HepG2 (cell line): ENCODE measurements around the gene IL6ST. TPM values are rescaled to one million over a fixed set of nuclear protein-coding genes. Genes with fewer than 3 reads are reported as not detected.

ENCODE experiments used
- CBX2 ChIP-seq, 2 experiments: fragments of 200-600 bp in 1 of 2; sonication (generic); formaldehyde crosslinking in 1 of 2; IDR thresholded peaks; 2 replicates each; pipeline versions ENCODE4 v1.7.0 to v1.8.1; 2018 to 2022; ENCODE audit warnings: low read depth in 2 of 2, low read length in 1 of 2, mild to moderate bottlenecking in 1 of 2, missing genetic modification reagents in 1 of 2
- DPF2 ChIP-seq: sonication (generic); formaldehyde crosslinking; IDR thresholded peaks from 2 replicates; pipeline ENCODE4 v1.4.0; 2020; ENCODE audit warnings: mild to moderate bottlenecking, low read depth, missing genetic modification reagents, borderline replicate concordance
- E2F1 ChIP-seq: sonication (generic); formaldehyde crosslinking; IDR thresholded peaks from 2 replicates; pipeline ENCODE4 v1.5.0; 2020; ENCODE audit warnings: missing genetic modification reagents
- NCOR1 ChIP-seq: fragments of 200-600 bp; sonication (generic); IDR thresholded peaks from 2 replicates; pipeline ENCODE4 v1.7.0; 2017; ENCODE audit warnings: antibody characterized with exemption, low read length, borderline replicate concordance
- NFYC ChIP-seq: IDR thresholded peaks from 2 replicates; pipeline ENCODE4 v1.6.1; 2016; ENCODE audit warnings: missing genetic modification reagents, missing compliant biosample characterization
- RARG ChIP-seq: sonication (generic); formaldehyde crosslinking; IDR thresholded peaks from 2 replicates; pipeline ENCODE4 v1.4.0; 2020; ENCODE audit warnings: low read depth, mild to moderate bottlenecking, missing genetic modification reagents
- SAP130 ChIP-seq: IDR thresholded peaks from 2 replicates; pipeline ENCODE4 v1.6.1; 2016; ENCODE audit warnings: low read depth
- SP4 ChIP-seq: sonication (generic); formaldehyde crosslinking; IDR thresholded peaks from 2 replicates; pipeline ENCODE4 v1.8.1; 2023; ENCODE audit warnings: mild to moderate bottlenecking, missing genetic modification reagents
- TBX2 ChIP-seq: sonication (generic); formaldehyde crosslinking; IDR thresholded peaks from 2 replicates; pipeline ENCODE4 v1.5.0; 2020; ENCODE audit warnings: missing genetic modification reagents, mild to moderate bottlenecking, borderline replicate concordance
- TRIM24 ChIP-seq: sonication (generic); formaldehyde crosslinking; IDR thresholded peaks from 2 replicates; pipeline ENCODE4 v1.8.0; 2022; ENCODE audit warnings: mild to moderate bottlenecking, missing genetic modification reagents
- ZBTB21 ChIP-seq: sonication (generic); formaldehyde crosslinking; IDR thresholded peaks from 2 replicates; pipeline ENCODE4 v1.4.0; 2020; ENCODE audit warnings: missing genetic modification reagents
- ZBTB3 ChIP-seq: sonication (generic); formaldehyde crosslinking; IDR thresholded peaks from 2 replicates; pipeline ENCODE4 v1.4.0; 2020; ENCODE audit warnings: low read depth, mild to moderate bottlenecking, moderate library complexity, missing genetic modification reagents, borderline replicate concordance
- ZNF160 ChIP-seq: sonication (generic); formaldehyde crosslinking; IDR thresholded peaks from 2 replicates; pipeline ENCODE4 v1.8.0; 2022; ENCODE audit warnings: mild to moderate bottlenecking, inconsistent platforms, missing genetic modification reagents
- ZNF180 ChIP-seq: sonication (generic); formaldehyde crosslinking; IDR thresholded peaks from 2 replicates; pipeline ENCODE4 v1.4.0; 2020; ENCODE audit warnings: low read depth, missing genetic modification reagents, borderline replicate concordance
- ZNF205 ChIP-seq: IDR thresholded peaks from 2 replicates; pipeline ENCODE4 v1.6.1; 2018; ENCODE audit warnings: missing biosample characterization, missing genetic modification reagents
- ZNF256 ChIP-seq: sonication (generic); formaldehyde crosslinking; conservative IDR thresholded peaks from 2 replicates; pipeline ENCODE4 v1.4.0; 2020; ENCODE audit warnings: missing genetic modification reagents
- ZNF317 ChIP-seq: sonication (generic); formaldehyde crosslinking; IDR thresholded peaks from 2 replicates; pipeline ENCODE4 v1.5.0; 2020; ENCODE audit warnings: mild to moderate bottlenecking, missing genetic modification reagents
- ZNF737 ChIP-seq: sonication (generic); formaldehyde crosslinking; IDR thresholded peaks from 2 replicates; pipeline ENCODE4 v1.5.0; 2020; ENCODE audit warnings: missing genetic modification reagents, mild to moderate bottlenecking, borderline replicate concordance
- ZNF773 ChIP-seq: sonication (generic); formaldehyde crosslinking; IDR thresholded peaks from 2 replicates; pipeline ENCODE4 v1.4.0; 2020; ENCODE audit warnings: missing genetic modification reagents, borderline replicate concordance
- ZNF777 ChIP-seq: sonication (generic); formaldehyde crosslinking; IDR thresholded peaks from 2 replicates; pipeline ENCODE4 v1.4.0; 2020; ENCODE audit warnings: missing genetic modification reagents
- ZNF883 ChIP-seq: sonication (generic); formaldehyde crosslinking; IDR thresholded peaks from 2 replicates; pipeline ENCODE4 v1.5.1; 2020; ENCODE audit warnings: mild to moderate bottlenecking, missing genetic modification reagents; ENCODE audit errors: not compliant biosample characterization
- ZSCAN12 ChIP-seq: sonication (generic); formaldehyde crosslinking; IDR thresholded peaks from 2 replicates; pipeline ENCODE4 v1.9.0; 2021; ENCODE audit warnings: mild to moderate bottlenecking, missing genetic modification reagents
- polyA plus RNA-seq, 8 experiments: library from polyadenylated mRNA; depleted of rRNA in 3 of 8; stranded (reverse) in 7 of 8; unstranded in 1 of 8; fragments of >200 nt; fragmentation: Illumina TruSeq in 4 of 8; extraction: Trizol in 4 of 8; gene quantifications; 2 replicates each; pipeline versions ENCODE4 v1.2.1 to v1.2.3, GENCODE V29; 2011 to 2016; ENCODE audit warnings: low read depth in 4 of 8, missing spikeins in 1 of 8, mixed read lengths in 1 of 8; ENCODE audit not compliant: insufficient read depth in 1 of 8
- total RNA-seq, 5 experiments: library from RNA; depleted of rRNA; stranded (reverse); fragments of >200 nt; fragmentation: Illumina TruSeq; extraction: Trizol; gene quantifications; 2 replicates each; pipeline ENCODE4 v1.2.3, GENCODE V29; 2016; ENCODE audit warnings: low read depth in 1 of 5
- TF ChIP-seq, protein P1 (sequence below): IDR thresholded peaks from 2 replicates; pipeline ENCODE4 v1.6.1; 2012; ENCODE audit warnings: low read depth, low read length, improper control_type of control experiment

IL6ST gene
- total and polyA plus RNA-seq, 2 of the 13 experiments (the other 11 are each of a cell fraction or from before 2014, with no cell fraction given) = 66.6 to 166 TPM

- peak; percentile 78; the same call in 1 of the 2 replicates for TF ChIP-seq ZBTB3 (CRISPR knock-in tag)
- TF ChIP-seq ZNF773 (CRISPR knock-in tag) = no peak
- TF ChIP-seq ZNF777 (CRISPR knock-in tag) = no peak
- no peak for TF ChIP-seq ZSCAN12 (CRISPR knock-in tag)
- no peak for TF ChIP-seq ZNF205 (CRISPR knock-in tag)
- TF ChIP-seq ZBTB21 = no peak
- TF ChIP-seq E2F1 (CRISPR knock-in tag) = no peak
- TF ChIP-seq SAP130 (CRISPR knock-in tag) = peak; percentile 63; the same call in 1 of the 2 replicates
- no peak for TF ChIP-seq ZNF256 (CRISPR knock-in tag)
- TF ChIP-seq TRIM24 (CRISPR knock-in tag) = no peak
- peak; percentile 83 for TF ChIP-seq TBX2 (CRISPR knock-in tag)
- TF ChIP-seq, protein P1, sequence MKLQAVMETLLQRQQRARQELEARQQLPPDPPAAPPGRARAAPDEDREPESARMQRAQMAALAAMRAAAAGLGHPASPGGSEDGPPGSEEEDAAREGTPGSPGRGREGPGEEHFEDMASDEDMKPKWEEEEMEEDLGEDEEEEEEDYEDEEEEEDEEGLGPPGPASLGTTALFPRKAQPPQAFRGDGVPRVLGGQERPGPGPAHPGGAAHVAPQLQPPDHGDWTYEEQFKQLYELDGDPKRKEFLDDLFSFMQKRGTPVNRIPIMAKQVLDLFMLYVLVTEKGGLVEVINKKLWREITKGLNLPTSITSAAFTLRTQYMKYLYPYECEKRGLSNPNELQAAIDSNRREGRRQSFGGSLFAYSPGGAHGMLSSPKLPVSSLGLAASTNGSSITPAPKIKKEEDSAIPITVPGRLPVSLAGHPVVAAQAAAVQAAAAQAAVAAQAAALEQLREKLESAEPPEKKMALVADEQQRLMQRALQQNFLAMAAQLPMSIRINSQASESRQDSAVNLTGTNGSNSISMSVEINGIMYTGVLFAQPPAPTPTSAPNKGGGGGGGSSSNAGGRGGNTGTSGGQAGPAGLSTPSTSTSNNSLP = no peak
- TF ChIP-seq ZNF317 (CRISPR knock-in tag) = peak; percentile 85
- no peak for TF ChIP-seq CBX2 (IDR thresholded peaks at IDR 0.05; ENCODE audit: low read depth, low read length)
- no peak for TF ChIP-seq CBX2 (CRISPR knock-in tag; IDR thresholded peaks at IDR 0.05; ENCODE audit: low read depth)
- peak; percentile 26; the same call in 1 of the 2 replicates for TF ChIP-seq NCOR1
- TF ChIP-seq RARG (CRISPR knock-in tag) = 0 out of 2 replicates have a peak, but pooled peaks have one; percentile 80
- no peak; the same call in 1 of the 2 replicates for TF ChIP-seq ZNF160 (CRISPR knock-in tag)
- peak; percentile 99 for TF ChIP-seq SP4 (CRISPR knock-in tag)
- TF ChIP-seq NFYC (CRISPR knock-in tag) = peak; percentile 93
- TF ChIP-seq ZNF180 (CRISPR knock-in tag) = no peak
- peak; percentile 20; the same call in 1 of the 2 replicates for TF ChIP-seq DPF2 (CRISPR knock-in tag)
- no peak for TF ChIP-seq ZNF737 (CRISPR knock-in tag)
- peak; percentile 69 for TF ChIP-seq ZNF883
Measured at GRCh38 chr5:55994998-55995914, 493 bp upstream of the IL6ST start (continued).
